CD14-positive monocyte (primary cell): Measurements from ENCODE around the gene NOP56. TPM values are rescaled to one million over a fixed set of nuclear protein-coding genes. Genes with fewer than 3 reads are reported as not detected.
A peak's percentile ranks its signal among the peaks of the same experiment; 100 is the strongest.

Experiments
- DNase-seq, 3 donors: peaks; one replicate each; pipeline ENCODE4 v3.0.0-alpha.2; 2011 to 2022
- H2AFZ ChIP-seq: 2 replicates; pipeline ENCODE4 v1.6.0; 2012; ENCODE audit warnings: mild to moderate bottlenecking, low read depth, low read length, inconsistent platforms; ENCODE audit not compliant: insufficient read depth, poor library complexity, severe bottlenecking
- H3K27ac ChIP-seq, 2 donors: 1 replicate in 1 of 2; 2 replicates in 1 of 2; pipeline ENCODE4 v1.5.1; 2012 to 2013; ENCODE audit warnings: low read length in 2 of 2, control low read depth in 1 of 2, inconsistent platforms in 1 of 2, low read depth in 1 of 2, mild to moderate bottlenecking in 1 of 2
- H3K27me3 ChIP-seq, 2 donors: one replicate each; pipeline versions ENCODE4 v1.6.0 to v1.6.1; 2011 to 2013; ENCODE audit warnings: low read length in 2 of 2; ENCODE audit not compliant: control insufficient read depth in 2 of 2, insufficient read depth in 2 of 2
- H3K36me3 ChIP-seq, 2 donors: replicated peaks in 1 of 2; 1 replicate in 1 of 2; 2 replicates in 1 of 2; pipeline versions ENCODE4 v1.5.1 to v1.6.1; 2012 to 2013; ENCODE audit warnings: low read length in 2 of 2, control low read depth in 1 of 2, inconsistent platforms in 1 of 2, mild to moderate bottlenecking in 1 of 2; ENCODE audit not compliant: insufficient read depth in 2 of 2, control insufficient read depth in 1 of 2
- H3K4me1 ChIP-seq, 2 donors: 1 replicate in 1 of 2; 2 replicates in 1 of 2; pipeline versions ENCODE4 v1.5.1 to v1.6.1; 2012 to 2013; ENCODE audit warnings: low read length in 2 of 2, control low read depth in 1 of 2, inconsistent platforms in 1 of 2, mild to moderate bottlenecking in 1 of 2, moderate library complexity in 1 of 2; ENCODE audit not compliant: insufficient read depth in 2 of 2, control insufficient read depth in 1 of 2
- H3K4me2 ChIP-seq: replicated peaks from 2 replicates; pipeline ENCODE3; 2012; ENCODE audit warnings: low read length, moderate library complexity, mild to moderate bottlenecking; ENCODE audit not compliant: poor library complexity, severe bottlenecking; ENCODE audit errors: extremely low read depth
- H3K4me3 ChIP-seq, 3 experiments: fragments of 200-600 bp in 1 of 3; sonication (generic) in 1 of 3; replicated peaks in 1 of 3; 1 replicate in 2 of 3; 2 replicates in 1 of 3; pipeline ENCODE4 v1.5.1; 2011 to 2013; ENCODE audit warnings: low read length in 3 of 3, mild to moderate bottlenecking in 3 of 3, control low read depth in 2 of 3, low read depth in 2 of 3, inconsistent platforms in 1 of 3, moderate library complexity in 1 of 3
- H3K79me2 ChIP-seq: 2 replicates; pipeline ENCODE4 v1.6.0; 2012; ENCODE audit warnings: mild to moderate bottlenecking, control low read depth, inconsistent platforms, low read length, moderate library complexity; ENCODE audit not compliant: insufficient read depth
- H3K9ac ChIP-seq: 2 replicates; pipeline ENCODE4 v1.6.0; 2017; ENCODE audit warnings: low read length, mild to moderate bottlenecking; ENCODE audit not compliant: insufficient read depth, poor library complexity, severe bottlenecking
- H3K9me3 ChIP-seq, 2 donors: replicated peaks in 1 of 2; 1 replicate in 1 of 2; 2 replicates in 1 of 2; pipeline versions ENCODE4 v1.5.1 to v1.6.1; 2012 to 2013; ENCODE audit warnings: low read length in 2 of 2, control low read depth in 1 of 2; ENCODE audit not compliant: control insufficient read depth in 1 of 2, insufficient read depth in 1 of 2
- H4K20me1 ChIP-seq: 2 replicates; pipeline ENCODE4 v1.6.0; 2012; ENCODE audit warnings: mild to moderate bottlenecking, low read length, control low read depth, moderate library complexity; ENCODE audit not compliant: insufficient read depth
- H3K27ac Mint-ChIP-seq, 7 donors: one replicate each; pipeline ENCODE4 v1.8.0; 2020; ENCODE audit warnings: mild to moderate bottlenecking in 7 of 7, mixed read lengths in 7 of 7, moderate library complexity in 6 of 7, inconsistent platforms in 2 of 7
- H3K27me3 Mint-ChIP-seq, 3 donors: one replicate each; pipeline ENCODE4 v1.8.0; 2021 to 2022; ENCODE audit warnings: low read depth in 3 of 3, mild to moderate bottlenecking in 3 of 3, mixed read lengths in 3 of 3, moderate library complexity in 3 of 3, inconsistent platforms in 1 of 3
- H3K36me3 Mint-ChIP-seq, 2 donors: one replicate each; pipeline ENCODE4 v1.8.0; 2020; ENCODE audit warnings: mixed read lengths in 2 of 2, inconsistent platforms in 1 of 2, mild to moderate bottlenecking in 1 of 2
- H3K4me1 Mint-ChIP-seq: one replicate; pipeline ENCODE4 v1.8.0; 2020; ENCODE audit warnings: mild to moderate bottlenecking, mixed read lengths
- H3K4me3 Mint-ChIP-seq, 2 donors: one replicate each; pipeline ENCODE4 v1.8.0; 2020; ENCODE audit warnings: mild to moderate bottlenecking in 2 of 2, mixed read lengths in 2 of 2, moderate library complexity in 1 of 2
- H3K9me3 Mint-ChIP-seq, 7 donors: one replicate each; pipeline ENCODE4 v1.8.0; 2020 to 2022; ENCODE audit warnings: mixed read lengths in 7 of 7, mild to moderate bottlenecking in 6 of 7, moderate library complexity in 6 of 7, inconsistent platforms in 2 of 7
- WGBS: methylation state at CpG from one replicate; pipeline ENCODE4 v1.1.5; 2013; ENCODE audit warnings: missing lambda C conversion rate; ENCODE audit not compliant: insufficient coverage; 5-methylcytosine and 5-hydroxymethylcytosine counted together
- intact Hi-C, 2 donors: fragments of 100-400 bp; cut with micrococcal nuclease; formaldehyde crosslinking; loops; one replicate each; pipeline versions ENCODE4 v1.15.0 to v1.15.1; 2023
- polyA plus RNA-seq, 3 donors: library from polyadenylated mRNA; depleted of rRNA in 1 of 3; unstranded in 2 of 3; stranded (reverse) in 1 of 3; fragments of 300-500 nt in 2 of 3; fragments of >200 nt in 1 of 3; fragmentation: Illumina TruSeq in 2 of 3; gene quantifications; 1 replicate in 2 of 3; 2 replicates in 1 of 3; pipeline ENCODE4 v1.2.3, GENCODE V29; 2012 to 2021
- TF ChIP-seq, protein P1 (sequence below): fragments of 200-600 bp; IDR thresholded peaks from one replicate; pipeline ENCODE4 v1.8.0; 2022; ENCODE audit warnings: antibody characterized with exemption, mild to moderate bottlenecking

Gene NOP56
- polyA plus RNA-seq, 3 donors, result 27.3 to 102 (median 33.1) TPM

DNA sequence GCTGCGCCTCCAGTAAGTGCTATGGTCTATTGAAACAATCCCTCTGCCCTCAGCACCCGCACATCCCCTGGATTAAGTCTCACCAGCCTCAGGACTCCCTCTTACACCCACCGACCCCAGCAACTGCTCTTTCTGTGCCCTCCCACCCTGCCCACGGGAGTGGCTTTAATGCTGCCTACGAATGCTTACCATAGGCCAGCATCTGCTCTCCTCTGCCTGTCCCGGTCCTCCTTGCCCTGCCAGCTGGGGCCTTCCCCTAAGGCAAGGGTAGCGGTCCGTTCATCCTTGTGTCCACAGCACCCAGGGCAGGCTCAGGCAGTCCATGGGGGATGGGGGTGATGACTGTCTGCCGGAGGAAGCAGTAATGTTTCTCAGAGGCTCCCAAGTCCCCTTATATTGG is 44.2 kb downstream of the NOP56 start:
- peaks cover 0 to 12% of the 10 kb centered on the region in 2 donors for H3K4me1 ChIP-seq
- H3K79me2 ChIP-seq, result no peaks in the 10 kb centered on the region
- TF ChIP-seq, protein P1, sequence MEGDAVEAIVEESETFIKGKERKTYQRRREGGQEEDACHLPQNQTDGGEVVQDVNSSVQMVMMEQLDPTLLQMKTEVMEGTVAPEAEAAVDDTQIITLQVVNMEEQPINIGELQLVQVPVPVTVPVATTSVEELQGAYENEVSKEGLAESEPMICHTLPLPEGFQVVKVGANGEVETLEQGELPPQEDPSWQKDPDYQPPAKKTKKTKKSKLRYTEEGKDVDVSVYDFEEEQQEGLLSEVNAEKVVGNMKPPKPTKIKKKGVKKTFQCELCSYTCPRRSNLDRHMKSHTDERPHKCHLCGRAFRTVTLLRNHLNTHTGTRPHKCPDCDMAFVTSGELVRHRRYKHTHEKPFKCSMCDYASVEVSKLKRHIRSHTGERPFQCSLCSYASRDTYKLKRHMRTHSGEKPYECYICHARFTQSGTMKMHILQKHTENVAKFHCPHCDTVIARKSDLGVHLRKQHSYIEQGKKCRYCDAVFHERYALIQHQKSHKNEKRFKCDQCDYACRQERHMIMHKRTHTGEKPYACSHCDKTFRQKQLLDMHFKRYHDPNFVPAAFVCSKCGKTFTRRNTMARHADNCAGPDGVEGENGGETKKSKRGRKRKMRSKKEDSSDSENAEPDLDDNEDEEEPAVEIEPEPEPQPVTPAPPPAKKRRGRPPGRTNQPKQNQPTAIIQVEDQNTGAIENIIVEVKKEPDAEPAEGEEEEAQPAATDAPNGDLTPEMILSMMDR, result no peak
- H3K9me3 ChIP-seq, result peaks cover 0 to 19% of the 10 kb centered on the region in 2 donors
- H3K4me2 ChIP-seq, result no peak overlapping the region
- Mint-ChIP-seq H3K9me3 (peaks cover 0 to 14% (median 10%) of the 10 kb centered on the region in 7 donors), H3K4me3 (peak overlapping the region in 1 of 2 donors; percentile 42), H3K36me3 (peaks cover 4 to 6% of the 10 kb centered on the region in 2 donors), H3K4me1 (peaks cover 6% of the 10 kb centered on the region), H3K27ac (no peak overlapping the region), H3K27me3 (peaks cover 42 to 71% (median 51%) of the 10 kb centered on the region in 3 donors)
- 100% methylated on average over 8 of the region's 9 CpGs for WGBS
- H3K9ac ChIP-seq, result no peak overlapping the region
- H2AFZ ChIP-seq, result no peak overlapping the region
- peaks cover 28 to 44% of the 10 kb centered on the region in 2 donors for H3K27me3 ChIP-seq
- no peak overlapping the region for H3K27ac ChIP-seq
- no peaks in the 10 kb centered on the region for H3K36me3 ChIP-seq
- no peak for DNase-seq
- no peak overlapping the region for H3K4me3 ChIP-seq
- intact Hi-C loops, result no loop called here
- H4K20me1 ChIP-seq, result no peaks in the 10 kb centered on the region

DNA sequence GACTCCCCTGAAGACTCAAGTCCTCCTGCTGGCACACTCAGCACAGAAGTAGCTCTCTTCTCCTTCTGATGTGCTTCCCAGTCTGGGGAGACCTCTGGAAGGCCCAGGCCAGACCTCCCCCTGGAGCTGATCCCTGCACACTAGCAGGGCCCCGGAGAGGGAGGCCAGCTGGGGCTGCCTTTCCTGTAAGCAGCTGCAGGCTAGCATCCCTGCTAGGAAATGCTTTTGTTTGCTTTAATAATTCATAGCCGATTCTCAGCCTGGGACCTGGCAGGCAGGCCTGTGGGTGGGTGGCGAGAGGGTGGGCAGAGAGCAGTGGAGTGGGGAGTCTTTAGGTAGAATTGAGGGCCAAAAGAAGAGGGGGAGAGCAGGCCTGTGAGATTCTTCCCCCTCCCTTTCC is 45.3 kb downstream of the NOP56 start:
- H3K27ac Mint-ChIP-seq, result no peak overlapping the region
- peaks cover 37 to 65% (median 47%) of the 10 kb centered on the region in 3 donors for H3K27me3 Mint-ChIP-seq
- peaks cover 0 to 9% (median 5%) of the 10 kb centered on the region in 7 donors for H3K9me3 Mint-ChIP-seq
- no peaks in the 10 kb centered on the region for H4K20me1 ChIP-seq
- WGBS, result 88% methylated on average over 1 of the region's 3 CpGs
- no peak for DNase-seq
- H3K9me3 ChIP-seq, result peaks cover 0 to 16% of the 10 kb centered on the region in 2 donors
- intact Hi-C loops, result no loop called here
- H3K4me3 ChIP-seq, result no peak overlapping the region
- H3K27ac ChIP-seq, result no peak overlapping the region
- H2AFZ ChIP-seq, result no peak overlapping the region
- H3K4me1 Mint-ChIP-seq, result no peaks in the 10 kb centered on the region
- peaks cover 24 to 38% of the 10 kb centered on the region in 2 donors for H3K27me3 ChIP-seq
- no peak overlapping the region for H3K9ac ChIP-seq
- no peaks in the 10 kb centered on the region for H3K36me3 Mint-ChIP-seq
- peaks cover 0 to 6% of the 10 kb centered on the region in 2 donors for H3K4me1 ChIP-seq
- no peaks in the 10 kb centered on the region for H3K79me2 ChIP-seq
- no peak overlapping the region for H3K4me2 ChIP-seq
- TF ChIP-seq, protein P1, result no peak
- no peak overlapping the region for H3K4me3 Mint-ChIP-seq
- H3K36me3 ChIP-seq, result no peaks in the 10 kb centered on the region
